Caco-2 (cell line): ENCODE measurements around the gene ASPG. TPM values are rescaled to one million over a fixed set of nuclear protein-coding genes. Genes with fewer than 3 reads are reported as not detected.

Experiments used
- BruUV-seq: library from RNA; stranded (reverse); fragments of 400-500 nt; replicated peaks from 2 replicates; lab custom pipeline; 2021; lab: Mats Ljungman, UMichigan
- CTCF ChIA-PET: fragments of 300-600 bp; sonication (Branson Sonifier 250); formaldehyde crosslinking; loops from one replicate; lab custom pipeline; 2022; ENCODE audit warnings: antibody characterized with exemption; lab: Charles Lee
- POLR2A ChIA-PET: fragments of 300-600 bp; sonication (Branson Sonifier 250); formaldehyde crosslinking; loops from one replicate; lab custom pipeline; 2022; ENCODE audit warnings: antibody characterized with exemption; lab: Charles Lee
- DNase-seq, 2 experiments: peaks; one replicate each; pipeline versions ENCODE4 v3.0.0 to v3.0.0-alpha.2; 2020 to 2022
- H3K27me3 ChIP-seq: replicated peaks from 2 replicates; pipeline ENCODE4 v1.6.0; 2011; ENCODE audit warnings: low read length; ENCODE audit not compliant: control insufficient read depth, insufficient read depth
- H3K36me3 ChIP-seq: 2 replicates; pipeline ENCODE4 v1.5.1; 2011; ENCODE audit warnings: low read length; ENCODE audit not compliant: control insufficient read depth, insufficient read depth
- H3K4me1 ChIP-seq: fragments of 250-450 bp; sonication (Bioruptor Pico); 2 replicates; pipeline ENCODE4 v1.5.1; 2020; ENCODE audit warnings: mild to moderate bottlenecking
- H3K4me3 ChIP-seq: 2 replicates; pipeline ENCODE4 v1.5.1; 2011; ENCODE audit warnings: low read depth, mild to moderate bottlenecking, control low read depth, low read length
- H3K9me3 ChIP-seq: fragments of 250-450 bp; sonication (Bioruptor Pico); 2 replicates; pipeline ENCODE4 v1.5.1; 2020; ENCODE audit warnings: mild to moderate bottlenecking, moderate library complexity
- H3K27ac Mint-ChIP-seq: one replicate; pipeline ENCODE4 v1.8.0; 2022; ENCODE audit warnings: mixed read lengths; ENCODE audit not compliant: unreplicated experiment
- H3K27me3 Mint-ChIP-seq: one replicate; pipeline ENCODE4 v1.8.0; 2022; ENCODE audit warnings: mixed read lengths; ENCODE audit not compliant: insufficient read depth, unreplicated experiment
- H3K36me3 Mint-ChIP-seq: one replicate; pipeline ENCODE4 v1.8.0; 2022; ENCODE audit warnings: mild to moderate bottlenecking, mixed read lengths; ENCODE audit not compliant: insufficient read depth, unreplicated experiment
- H3K4me1 Mint-ChIP-seq: one replicate; pipeline ENCODE4 v1.8.0; 2022; ENCODE audit warnings: low read depth, mixed read lengths; ENCODE audit not compliant: unreplicated experiment
- H3K4me3 Mint-ChIP-seq: one replicate; pipeline ENCODE4 v1.8.0; 2022; ENCODE audit warnings: mild to moderate bottlenecking, moderate library complexity, mixed read lengths; ENCODE audit not compliant: unreplicated experiment
- H3K9me3 Mint-ChIP-seq: one replicate; pipeline ENCODE4 v1.8.0; 2022; ENCODE audit warnings: mixed read lengths; ENCODE audit not compliant: unreplicated experiment
- intact Hi-C: fragments of 100-400 bp; cut with micrococcal nuclease; formaldehyde crosslinking; loops from one replicate; pipeline ENCODE4 v1.10.0; 2022; ENCODE audit not compliant: unreplicated experiment
- total RNA-seq: library from RNA; stranded (reverse); gene quantifications from 2 replicates; pipeline ENCODE4 v1.2.3, GENCODE V29; 2022
- TF ChIP-seq, protein P1 (sequence below), 2 experiments: fragments of 200-600 bp in 1 of 2; IDR thresholded peaks; 1 replicate in 1 of 2; 2 replicates in 1 of 2; pipeline versions ENCODE4 v1.5.1 to v1.8.0; 2011 to 2022; ENCODE audit warnings: antibody characterized with exemption in 1 of 2, control low read depth in 1 of 2, inconsistent platforms in 1 of 2, low read depth in 1 of 2, low read length in 1 of 2, mild to moderate bottlenecking in 1 of 2, moderate library complexity in 1 of 2; ENCODE audit not compliant: insufficient read depth in 1 of 2, severe bottlenecking in 1 of 2, unreplicated experiment in 1 of 2

ASPG gene
- total RNA-seq, 1 experiment from 2014 or later, result not detected

DNA sequence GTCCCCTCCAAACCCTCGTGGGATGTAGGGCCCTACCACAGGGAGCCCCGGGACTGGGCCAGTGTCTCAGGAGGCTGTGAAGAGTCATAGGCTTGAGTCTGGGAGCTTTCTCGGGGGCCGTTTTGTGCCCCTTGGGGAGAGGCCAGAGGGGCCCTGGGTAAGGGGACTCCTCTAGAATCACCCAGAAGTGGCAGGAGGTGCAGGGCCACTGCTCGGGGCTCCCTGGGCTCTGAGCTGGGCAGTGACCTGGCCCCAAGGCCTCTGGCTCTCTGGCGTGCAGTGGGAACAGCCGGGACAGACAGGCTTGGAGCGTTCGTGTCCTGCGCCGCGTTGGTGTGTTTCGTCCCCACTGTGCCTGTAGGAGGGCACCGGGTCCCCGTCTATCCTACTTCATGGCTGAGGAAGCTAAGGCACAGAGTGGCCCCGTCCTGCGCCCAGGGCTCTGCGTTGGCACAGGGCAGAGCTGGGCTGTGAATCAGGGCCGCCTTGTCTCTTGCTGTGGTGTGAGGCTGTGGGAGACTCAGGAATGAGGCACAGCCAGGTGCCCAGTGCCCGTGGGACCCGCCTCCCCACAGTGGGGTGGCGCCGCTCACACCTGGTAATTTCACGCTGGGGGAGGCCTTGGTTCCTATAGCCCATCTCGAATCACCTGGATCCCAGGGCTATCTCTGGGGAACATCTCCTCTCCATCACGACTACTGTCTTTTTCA lies 29.1 kb downstream of the ASPG start:
- intact Hi-C loops, result no loop called here
- Mint-ChIP-seq H3K9me3 (no peaks in the 10 kb centered on the region), H3K27me3 (no peaks in the 10 kb centered on the region), H3K4me1 (no peaks in the 10 kb centered on the region), H3K36me3 (peaks cover 4% of the 10 kb centered on the region), H3K27ac (no peak overlapping the region), H3K4me3 (no peak overlapping the region)
- Histone ChIP-seq H3K36me3 (no peaks in the 10 kb centered on the region), H3K4me1 (peaks cover 13% of the 10 kb centered on the region), H3K9me3 (no peaks in the 10 kb centered on the region), H3K27me3 (no peaks in the 10 kb centered on the region), H3K4me3 (no peak overlapping the region)
- CTCF ChIA-PET, result no interaction called here
- POLR2A ChIA-PET, result no interaction called here
- no TSS peak for BruUV-seq
- DNase-seq, result no peak
- TF ChIP-seq, protein P1, sequence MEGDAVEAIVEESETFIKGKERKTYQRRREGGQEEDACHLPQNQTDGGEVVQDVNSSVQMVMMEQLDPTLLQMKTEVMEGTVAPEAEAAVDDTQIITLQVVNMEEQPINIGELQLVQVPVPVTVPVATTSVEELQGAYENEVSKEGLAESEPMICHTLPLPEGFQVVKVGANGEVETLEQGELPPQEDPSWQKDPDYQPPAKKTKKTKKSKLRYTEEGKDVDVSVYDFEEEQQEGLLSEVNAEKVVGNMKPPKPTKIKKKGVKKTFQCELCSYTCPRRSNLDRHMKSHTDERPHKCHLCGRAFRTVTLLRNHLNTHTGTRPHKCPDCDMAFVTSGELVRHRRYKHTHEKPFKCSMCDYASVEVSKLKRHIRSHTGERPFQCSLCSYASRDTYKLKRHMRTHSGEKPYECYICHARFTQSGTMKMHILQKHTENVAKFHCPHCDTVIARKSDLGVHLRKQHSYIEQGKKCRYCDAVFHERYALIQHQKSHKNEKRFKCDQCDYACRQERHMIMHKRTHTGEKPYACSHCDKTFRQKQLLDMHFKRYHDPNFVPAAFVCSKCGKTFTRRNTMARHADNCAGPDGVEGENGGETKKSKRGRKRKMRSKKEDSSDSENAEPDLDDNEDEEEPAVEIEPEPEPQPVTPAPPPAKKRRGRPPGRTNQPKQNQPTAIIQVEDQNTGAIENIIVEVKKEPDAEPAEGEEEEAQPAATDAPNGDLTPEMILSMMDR (IDR thresholded peaks at IDR 0.05; ENCODE audit: insufficient read depth in 1 of 2, low read depth in 1 of 2, low read length in 1 of 2, severe bottlenecking in 1 of 2, unreplicated experiment in 1 of 2), result no peak

DNA sequence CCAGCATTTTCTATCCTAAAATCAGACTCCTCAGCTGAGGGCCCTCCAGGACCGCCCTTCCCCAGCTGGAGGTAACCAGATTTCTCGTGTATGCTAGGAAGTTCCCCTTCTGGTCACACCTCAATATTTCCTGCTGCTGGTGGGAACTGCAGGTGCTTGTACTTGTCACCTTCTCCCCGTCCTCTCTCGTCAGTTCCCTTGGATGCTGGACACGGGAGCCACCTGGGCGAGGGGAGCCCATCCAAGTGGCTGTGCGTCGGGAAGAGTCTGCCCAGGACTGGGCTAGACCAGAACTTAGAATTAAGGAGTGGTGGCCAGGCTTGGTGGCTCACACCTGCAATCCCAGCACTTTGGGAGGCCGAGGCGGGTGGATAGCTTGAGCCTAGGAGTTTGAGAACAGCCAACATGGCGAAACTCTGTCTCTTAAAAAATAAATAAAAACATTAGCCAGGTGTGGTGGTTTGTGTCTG lies 29.7 kb downstream of the ASPG start:
- H3K9me3 Mint-ChIP-seq, result no peaks in the 10 kb centered on the region
- POLR2A ChIA-PET, result no interaction called here
- peaks cover 3% of the 10 kb centered on the region for H3K36me3 Mint-ChIP-seq
- H3K4me3 ChIP-seq, result no peak overlapping the region
- H3K27ac Mint-ChIP-seq, result peak overlapping the region; percentile 50
- no peaks in the 10 kb centered on the region for H3K36me3 ChIP-seq
- no peaks in the 10 kb centered on the region for H3K4me1 Mint-ChIP-seq
- intact Hi-C loops, result no loop called here
- no peaks in the 10 kb centered on the region for H3K27me3 Mint-ChIP-seq
- no peaks in the 10 kb centered on the region for H3K9me3 ChIP-seq
- CTCF ChIA-PET, result interaction anchor here (3.1 kb wide), 1 partner anchor 37 kb away, joined by 9 read pairs; no protein-coding TSS in a partner anchor
- H3K4me3 Mint-ChIP-seq, result peak overlapping the region; percentile 74
- H3K27me3 ChIP-seq, result no peaks in the 10 kb centered on the region
- TF ChIP-seq, protein P1 (IDR thresholded peaks at IDR 0.05; ENCODE audit: insufficient read depth in 1 of 2, low read depth in 1 of 2, low read length in 1 of 2, severe bottlenecking in 1 of 2, unreplicated experiment in 1 of 2), result no peak
- BruUV-seq, result no TSS peak
- H3K4me1 ChIP-seq, result peaks cover 13% of the 10 kb centered on the region
- no peak for DNase-seq

GRCh38 chr14:104115691-104116287 lies 30.3 kb downstream of the ASPG start:
- ChIA-PET POLR2A (no interaction called here), CTCF (interaction anchor here (3.1 kb wide), 1 partner anchor 38 kb away, joined by 9 read pairs; no protein-coding TSS in a partner anchor)
- Histone ChIP-seq H3K4me3 (peak overlapping the region; percentile 56), H3K36me3 (no peaks in the 10 kb centered on the region), H3K9me3 (no peaks in the 10 kb centered on the region), H3K4me1 (peaks cover 13% of the 10 kb centered on the region), H3K27me3 (no peaks in the 10 kb centered on the region)
- no peaks in the 10 kb centered on the region for H3K36me3 Mint-ChIP-seq
- H3K9me3 Mint-ChIP-seq, result no peaks in the 10 kb centered on the region
- intact Hi-C loops, result no loop called here
- H3K27ac Mint-ChIP-seq, result peak overlapping the region; percentile 50
- no peaks in the 10 kb centered on the region for H3K27me3 Mint-ChIP-seq
- peak overlapping the region; percentile 74 for H3K4me3 Mint-ChIP-seq
- no TSS peak for BruUV-seq
- no peaks in the 10 kb centered on the region for H3K4me1 Mint-ChIP-seq
- TF ChIP-seq, protein P1 (IDR thresholded peaks at IDR 0.05; ENCODE audit: insufficient read depth in 1 of 2, low read depth in 1 of 2, low read length in 1 of 2, severe bottlenecking in 1 of 2, unreplicated experiment in 1 of 2), result no peak
- DNase-seq, result no peak
